Stimulated activated CD8-positive, alpha-beta memory T cell treated with anti-CD3 and anti-CD28 coated beads, Interleukin-12 subunit alpha, Interleukin-12 subunit beta, amount 100 ng/mL, for 4 hours (primary cell): Measurements from ENCODE around the gene MRPL20.
A peak's percentile ranks its signal among the peaks of the same experiment; 100 is the strongest.
"Not testable (repeated sequence)": the region's sequence is repeated elsewhere in the genome, so short reads cannot be mapped to it uniquely, and the experiment has no call there.

Experiments
- DNase-seq: peaks from one replicate; pipeline ENCODE4 v3.0.0-alpha.2; 2020; ENCODE audit warnings: low read depth

The MRPL20 gene

GRCh38 chr1:1406101-1406820, 832 bp downstream of the MRPL20 start:
- DNase-seq = no peak

- no peak for DNase-seq
Measured at GRCh38 chr1:1403653-1404052, 3.4 kb downstream of the MRPL20 start.

DNA sequence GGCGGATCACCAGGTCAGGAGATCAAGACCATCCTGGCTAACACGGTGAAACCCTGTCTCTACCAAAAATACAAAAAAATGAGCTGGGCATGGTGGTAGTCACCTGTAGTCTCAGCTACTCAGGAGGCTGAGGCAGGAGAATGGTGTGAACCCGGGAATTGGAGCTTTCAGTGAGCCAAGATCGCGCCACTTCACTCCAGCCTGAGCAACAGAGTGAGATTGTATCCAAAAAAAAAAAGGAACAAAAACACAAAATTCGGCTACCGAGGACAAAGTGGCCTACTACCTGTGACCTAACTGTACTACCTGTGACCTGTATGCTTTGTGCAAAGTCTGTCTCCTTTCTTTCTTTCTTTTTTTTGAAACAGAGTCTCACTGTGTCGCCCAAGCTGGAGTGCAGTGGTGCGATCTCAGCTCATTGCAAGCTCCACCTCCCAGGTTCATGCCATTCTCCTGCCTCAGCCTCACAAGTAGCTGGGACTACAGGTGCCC, 4.1 kb downstream of the MRPL20 start:
- DNase-seq = not testable (repeated sequence)

- no peak for DNase-seq
Measured at GRCh38 chr1:1402072-1402900, 4.8 kb downstream of the MRPL20 start.

DNA sequence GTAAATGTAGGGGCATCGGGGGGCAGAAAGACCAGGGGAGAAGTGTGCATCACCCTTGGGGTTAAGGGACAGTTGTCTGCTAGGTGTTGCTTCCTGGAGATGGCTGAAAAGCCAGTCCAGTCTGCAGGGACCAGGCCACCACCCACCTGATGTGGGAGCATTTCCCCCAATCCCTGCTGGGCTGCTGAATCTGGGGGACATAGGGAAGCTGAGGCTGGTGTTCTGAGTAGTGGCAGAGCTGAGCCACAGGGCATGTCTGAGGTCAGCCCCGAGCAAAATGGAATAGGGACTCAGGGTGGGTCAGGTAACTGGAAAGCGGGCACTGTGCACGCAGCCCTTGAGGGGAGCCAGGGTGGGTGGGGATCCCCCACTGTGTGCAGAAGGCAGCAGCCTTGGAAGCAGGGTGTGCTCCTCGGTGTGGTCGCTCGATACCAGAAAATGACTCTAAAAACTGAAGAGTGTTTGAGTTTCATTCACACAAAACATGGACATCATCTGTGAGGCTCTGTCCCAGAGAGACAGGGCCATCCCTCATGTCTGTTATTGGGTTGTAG, 5.6 kb downstream of the MRPL20 start:
- no peak for DNase-seq

GRCh38 chr1:1400576-1401456, 6.3 kb downstream of the MRPL20 start:
- DNase-seq = no peak

DNA sequence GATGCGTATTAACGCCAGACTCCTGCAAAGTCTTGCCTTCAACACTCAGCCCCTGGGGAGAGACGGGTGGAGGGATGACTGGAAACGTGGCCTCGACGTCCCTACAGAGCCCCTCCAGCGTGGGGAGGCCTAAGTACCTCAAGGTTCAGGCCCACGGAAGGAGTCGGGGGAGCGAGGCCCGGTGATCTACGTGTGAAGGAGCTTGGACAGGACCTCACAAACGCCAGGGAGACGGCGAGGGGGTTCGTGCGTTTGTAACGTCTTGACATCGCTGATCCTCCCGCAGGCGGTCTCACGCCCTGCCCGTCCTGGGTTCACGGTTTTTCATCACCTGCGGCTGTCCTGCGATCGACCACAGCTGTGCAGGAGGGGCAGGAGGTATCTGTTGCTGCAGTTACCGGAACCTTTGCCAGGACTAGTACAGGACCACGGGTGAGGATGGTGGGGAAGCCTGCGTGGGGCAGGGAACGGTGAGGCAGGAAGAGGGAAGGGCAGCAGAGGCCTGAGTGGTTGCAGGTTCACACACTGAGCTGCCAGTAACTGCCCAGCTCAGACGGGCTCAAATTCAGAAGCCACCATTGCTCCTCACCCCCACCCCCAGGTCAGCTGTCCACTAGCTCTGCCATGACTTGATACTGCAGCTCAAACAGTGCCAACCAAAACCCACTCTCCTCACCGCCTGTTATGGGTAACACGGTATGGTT, 7.1 kb downstream of the MRPL20 start:
- no peak for DNase-seq

- DNase-seq = peak; percentile 99
Measured at GRCh38 chr1:1399187-1399871, 7.8 kb downstream of the MRPL20 start, which contains the start of gene CCNL2. Gene CCNL2, minus strand, starts transcription at chr1:1399335. Its CDS starts 29 bp downstream, at chr1:1399306.

DNA sequence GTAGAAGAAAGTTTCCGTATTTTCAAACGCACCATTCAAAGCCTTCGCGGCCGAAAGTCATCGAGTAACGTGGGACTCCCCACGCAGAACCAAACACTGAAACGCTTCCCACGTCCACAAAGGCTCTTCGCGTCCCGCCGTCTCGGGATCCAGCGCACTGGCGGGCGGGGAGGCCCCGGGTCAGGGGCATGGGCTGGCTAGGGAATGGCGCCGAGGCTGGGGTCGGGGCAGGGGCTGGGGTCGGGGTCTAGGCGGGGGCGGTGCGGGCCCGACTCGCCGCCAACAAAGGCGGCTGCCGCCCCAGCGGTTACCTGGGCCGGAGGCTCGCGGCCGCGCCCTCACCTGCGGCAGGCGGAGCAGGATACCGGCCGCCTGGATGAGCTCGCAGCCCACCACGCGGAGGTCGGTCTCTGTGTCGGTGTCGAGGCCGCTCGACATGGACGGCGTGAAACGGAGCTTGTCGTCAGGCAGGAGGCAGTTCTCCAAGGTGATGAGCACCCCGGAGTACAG, 8.4 kb downstream of the MRPL20 start:
- no peak for DNase-seq

DNA sequence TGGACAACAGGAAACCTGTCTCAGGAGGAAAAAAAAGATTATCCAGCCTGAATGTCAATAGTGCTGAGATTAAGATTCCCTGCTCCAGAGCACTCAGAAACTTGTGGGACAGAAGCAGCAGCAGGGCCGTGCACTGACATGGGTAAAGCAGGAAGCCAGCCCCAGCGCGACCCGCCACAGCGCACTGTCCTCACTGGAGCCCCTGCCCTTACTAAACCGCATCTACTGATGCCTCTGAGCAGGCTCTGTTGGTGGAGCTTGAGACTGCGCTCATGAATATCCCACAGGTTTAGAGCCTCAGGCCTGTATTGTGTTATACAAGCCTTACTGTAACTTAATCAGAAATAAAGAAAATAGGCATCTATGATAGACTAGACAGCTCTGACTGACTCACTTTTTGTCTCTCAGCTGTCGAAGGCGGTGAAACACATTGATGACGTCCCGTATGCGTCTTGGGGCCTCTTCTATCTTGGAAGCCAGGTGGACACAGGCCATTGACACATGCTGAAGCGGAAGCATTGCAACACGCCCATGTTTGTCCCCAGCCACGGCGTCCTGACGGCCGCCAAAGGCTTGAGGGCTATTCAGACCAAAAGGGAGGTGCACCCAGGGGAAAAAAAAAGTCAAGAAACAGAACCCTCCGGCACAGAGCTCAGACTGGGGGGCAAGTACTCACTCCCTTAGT, 9.1 kb downstream of the MRPL20 start:
- DNase-seq = no peak

- DNase-seq = no peak
Measured at GRCh38 chr1:1395166-1395565, 11.9 kb downstream of the MRPL20 start.

DNA sequence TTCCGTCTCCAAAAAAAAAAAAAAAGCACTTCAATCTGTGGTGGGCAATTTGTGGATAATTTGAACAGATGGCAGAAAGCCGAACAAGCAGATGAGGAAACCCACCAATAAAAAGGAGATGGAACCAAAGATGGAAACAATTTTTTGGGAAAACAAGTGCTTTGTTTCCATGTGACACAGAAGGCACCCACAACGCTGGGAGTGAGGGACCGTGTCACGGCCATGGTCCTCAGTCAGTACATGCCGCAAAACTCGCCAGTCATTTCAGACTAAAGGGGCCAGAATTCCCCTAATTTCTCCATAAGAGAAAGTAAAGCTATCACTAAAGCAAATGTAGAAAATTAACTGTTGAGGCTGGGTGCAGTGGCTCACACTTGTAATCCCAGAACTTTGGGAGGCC, 13.0 kb downstream of the MRPL20 start:
- DNase-seq = no peak

GRCh38 chr1:1393428-1393827, 13.7 kb downstream of the MRPL20 start:
- DNase-seq = no peak

- DNase-seq = no peak
Measured at GRCh38 chr1:1393014-1393413, 14.1 kb downstream of the MRPL20 start.

GRCh38 chr1:1391225-1391624, 15.9 kb downstream of the MRPL20 start:
- no peak for DNase-seq

DNA sequence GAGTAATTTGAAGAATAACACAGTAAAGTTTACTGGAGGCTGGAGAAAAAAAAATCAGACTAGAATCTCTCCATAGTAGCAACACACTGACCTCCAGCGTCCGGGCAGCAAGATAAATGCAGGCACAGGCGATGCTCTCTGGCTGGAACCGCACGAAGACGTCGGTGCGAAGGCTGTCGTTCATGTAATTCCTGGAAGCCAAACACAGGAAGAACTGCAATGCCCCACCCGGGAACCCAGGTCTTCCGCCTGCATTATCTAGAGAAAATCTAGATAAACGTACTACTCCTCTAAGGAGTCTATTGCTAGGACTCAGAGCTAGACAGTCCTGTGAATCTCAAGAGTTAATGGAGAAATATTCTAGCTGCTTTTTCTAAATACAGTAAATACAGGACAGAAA, 16.4 kb downstream of the MRPL20 start:
- DNase-seq = no peak

DNA sequence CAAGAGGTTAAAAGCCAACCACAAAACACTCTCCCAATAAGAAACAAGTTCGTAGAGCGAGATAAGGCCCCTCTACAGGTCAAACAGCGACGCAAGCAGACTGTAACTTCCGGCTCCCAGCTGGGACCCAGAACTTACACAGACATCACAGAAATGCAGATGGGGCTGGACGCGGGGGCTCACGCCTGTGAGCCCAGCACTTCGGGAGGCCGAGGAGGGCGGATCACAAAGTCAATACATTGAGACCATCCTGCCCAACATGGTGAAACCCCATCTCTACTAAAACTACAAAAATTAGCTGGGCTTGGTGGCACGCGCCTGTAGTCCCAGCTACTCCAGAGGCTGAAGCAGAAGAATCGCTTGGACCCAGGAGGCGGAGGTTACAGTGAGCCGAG, 19.0 kb downstream of the MRPL20 start:
- DNase-seq = no peak

DNA sequence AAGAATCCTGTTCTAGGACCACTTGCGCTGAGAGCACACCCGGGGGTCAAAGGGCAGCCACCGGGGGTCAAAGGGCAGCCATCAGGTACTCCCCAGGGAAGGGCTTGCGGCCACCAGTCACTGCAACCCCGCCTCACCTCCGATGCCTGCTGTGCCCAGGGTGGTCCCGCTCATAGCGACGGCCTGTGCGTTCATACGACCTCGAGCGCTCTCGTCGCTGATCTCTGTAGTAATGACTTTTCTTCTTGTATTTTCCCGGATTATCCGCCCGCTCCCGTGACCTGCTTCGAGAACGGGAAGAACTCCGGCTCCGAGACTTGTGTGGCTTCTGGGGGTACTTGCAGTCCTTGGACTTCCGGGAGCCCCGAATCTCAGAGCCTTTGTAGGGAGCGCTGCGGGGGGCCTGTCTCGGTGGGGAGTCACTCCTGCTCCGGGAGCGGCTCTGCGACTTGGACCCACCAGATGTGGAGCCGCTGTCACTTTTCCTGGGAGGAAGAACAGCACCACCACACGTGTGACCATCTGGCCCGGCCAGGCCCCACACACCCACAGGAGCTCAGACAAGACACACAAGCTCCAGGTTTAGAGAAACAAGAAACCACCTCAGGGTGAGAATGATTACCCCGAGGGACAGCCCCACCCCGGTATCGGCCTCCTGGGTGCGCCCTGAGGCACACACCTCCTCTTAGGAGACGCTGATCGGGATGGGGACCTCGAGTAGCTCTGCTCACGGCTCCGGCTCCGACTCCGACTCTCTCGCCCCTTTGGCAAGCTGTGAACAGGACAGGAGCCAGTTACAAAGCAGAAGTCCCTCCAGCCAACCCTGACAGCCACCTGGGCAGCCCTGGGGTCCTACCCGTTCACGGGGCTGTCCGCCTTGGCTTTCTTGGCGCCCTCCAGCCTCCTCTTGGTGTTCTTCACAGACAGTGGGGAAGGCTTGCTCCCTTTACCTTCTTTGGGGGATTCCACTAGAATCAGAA, 19.7 kb downstream of the MRPL20 start:
- DNase-seq = no peak

DNA sequence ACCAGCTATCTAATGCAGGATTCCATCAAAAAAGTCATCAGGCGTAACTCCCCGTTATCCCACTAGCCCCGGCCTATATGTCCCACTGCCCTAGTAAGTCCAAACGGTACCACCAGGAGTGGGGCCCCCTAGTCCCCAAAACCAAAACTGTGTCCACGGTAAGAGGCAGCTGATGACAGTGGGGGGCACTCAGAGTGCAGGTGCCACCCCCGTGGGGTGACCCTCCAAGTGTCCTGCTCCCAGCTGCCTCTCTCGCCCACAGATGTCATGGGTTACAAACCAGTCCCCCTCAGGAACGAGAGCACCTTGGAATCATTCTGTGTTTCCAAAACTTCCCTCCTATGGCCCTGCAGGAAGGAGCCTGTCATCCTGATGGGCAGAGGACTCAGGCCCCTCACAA, 21.2 kb downstream of the MRPL20 start:
- DNase-seq = no peak
